PC-3 (cell line): Measurements from ENCODE around the gene FOXP1.

Source experiments
- CTCF ChIP-seq: fragments of 300-600 bp; sonication (generic); conservative IDR thresholded peaks from 2 replicates; pipeline ENCODE4 v1.5.1; 2017; ENCODE audit warnings: antibody characterized with exemption, low read depth, mild to moderate bottlenecking, low read length
- EZH2 ChIP-seq: fragments of 300-600 bp; sonication (generic); IDR thresholded peaks from one replicate; pipeline ENCODE4 v1.6.1; 2017; ENCODE audit warnings: antibody characterized with exemption, mild to moderate bottlenecking, low read length; ENCODE audit not compliant: unreplicated experiment

GRCh38 chr3:71446734-71447133 is 136.8 kb downstream of the FOXP1 start:
- TF ChIP-seq CTCF (no peak), EZH2 (no peak)
